Heart left ventricle (tissue), 13 donors: Measurements from ENCODE around the gene PDZD4.

Experiments used
- POLR2A ChIP-seq, 2 donors: fragments of 450-650 bp; IDR thresholded peaks; one replicate each; pipeline ENCODE4 v1.6.1; 2017; ENCODE audit warnings: antibody characterized with exemption in 2 of 2, mild to moderate bottlenecking in 2 of 2, moderate library complexity in 2 of 2
- TF ChIP-seq, protein P1 (sequence below), 12 donors: fragments of 200-600 bp; sonication (generic) in 4 of 12; IDR thresholded peaks; one replicate each; pipeline versions ENCODE4 v1.5.0 to v1.8.0; 2018 to 2022; ENCODE audit warnings: antibody characterized with exemption in 12 of 12, mild to moderate bottlenecking in 5 of 12
- donor health status: ischemic (EF 13 %, LVEDD 7.1; RV severe dilation, severe dysfunction).
- donor health status: DM: no; HTN: yes; CAD: no.
- donor health status: DM: no; HTN: no; CAD: no.
- donor health status: ischemic (EF 25% LVEDD 6.9; RV normal size, moderate dysfunction).
- donor health status: ischemic (EF 25% LVEDD 5.7; RV mildly dilated, moderate dysfunction).
- donor health status: ischemic (EF 35%, LVEDD 5.7; RV mildly dilated, moderate dysfunction).
- donor health status: nonischemic (EF 11% LVEDD 7.7; RV severe dilation, severe dysfunction).
- donor health status: DM: yes; HTN: yes; CAD: no.
- donor health status: PGD.
- donor health status: ischemic (EF 29% LVEDD 5.4; RV normal size, mild dysfunction).
- donor health status: nonischemic (EF 23%, LVEDD 6.1; RV moderate dilation, normal function).

GRCh38 chrX:153813161-153813560 lies 17.2 kb downstream of the PDZD4 start:
- TF ChIP-seq POLR2A (IDR thresholded peaks at IDR 0.05) = no peak
- TF ChIP-seq, protein P1, sequence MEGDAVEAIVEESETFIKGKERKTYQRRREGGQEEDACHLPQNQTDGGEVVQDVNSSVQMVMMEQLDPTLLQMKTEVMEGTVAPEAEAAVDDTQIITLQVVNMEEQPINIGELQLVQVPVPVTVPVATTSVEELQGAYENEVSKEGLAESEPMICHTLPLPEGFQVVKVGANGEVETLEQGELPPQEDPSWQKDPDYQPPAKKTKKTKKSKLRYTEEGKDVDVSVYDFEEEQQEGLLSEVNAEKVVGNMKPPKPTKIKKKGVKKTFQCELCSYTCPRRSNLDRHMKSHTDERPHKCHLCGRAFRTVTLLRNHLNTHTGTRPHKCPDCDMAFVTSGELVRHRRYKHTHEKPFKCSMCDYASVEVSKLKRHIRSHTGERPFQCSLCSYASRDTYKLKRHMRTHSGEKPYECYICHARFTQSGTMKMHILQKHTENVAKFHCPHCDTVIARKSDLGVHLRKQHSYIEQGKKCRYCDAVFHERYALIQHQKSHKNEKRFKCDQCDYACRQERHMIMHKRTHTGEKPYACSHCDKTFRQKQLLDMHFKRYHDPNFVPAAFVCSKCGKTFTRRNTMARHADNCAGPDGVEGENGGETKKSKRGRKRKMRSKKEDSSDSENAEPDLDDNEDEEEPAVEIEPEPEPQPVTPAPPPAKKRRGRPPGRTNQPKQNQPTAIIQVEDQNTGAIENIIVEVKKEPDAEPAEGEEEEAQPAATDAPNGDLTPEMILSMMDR (IDR thresholded peaks at IDR 0.05) = no peak
